ENCODE data around the gene P3H3.
"Not testable (repeated sequence)": the region's sequence is repeated elsewhere in the genome, so short reads cannot be mapped to it uniquely, and the experiment has no call there.

P3H3 gene

GRCh38 chr12:6869049-6870021, 41.1 kb downstream of the P3H3 start:
- Histone ChIP-seq H3K9me3 (no peaks in the 10 kb centered on the region), H3K4me3 (peak overlapping the region; percentile 94 to 100), H3K36me3 (peaks cover 14 to 41% (median 26%) of the 10 kb centered on the region in 3 donors), H3K27ac (peak overlapping the region; percentile 99 to 100), H3K27me3 (no peaks in the 10 kb centered on the region), H3K4me1 (peaks cover 0 to 56% (median 46%) of the 10 kb centered on the region in 4 donors)
- intact Hi-C loops (cut with DNase I; ENCODE audit: low total_unique reads), result loop anchor here (5.0 kb wide), 2 partner anchors 73 to 98 kb away; partner anchors contain the start of genes C12orf57 and RNU7-1
- DNase-seq, result peak; percentile 74 to 85
- peak; percentile 89 to 91 for TF ChIP-seq CTCF (IDR thresholded peaks at IDR 0.05)

DNA sequence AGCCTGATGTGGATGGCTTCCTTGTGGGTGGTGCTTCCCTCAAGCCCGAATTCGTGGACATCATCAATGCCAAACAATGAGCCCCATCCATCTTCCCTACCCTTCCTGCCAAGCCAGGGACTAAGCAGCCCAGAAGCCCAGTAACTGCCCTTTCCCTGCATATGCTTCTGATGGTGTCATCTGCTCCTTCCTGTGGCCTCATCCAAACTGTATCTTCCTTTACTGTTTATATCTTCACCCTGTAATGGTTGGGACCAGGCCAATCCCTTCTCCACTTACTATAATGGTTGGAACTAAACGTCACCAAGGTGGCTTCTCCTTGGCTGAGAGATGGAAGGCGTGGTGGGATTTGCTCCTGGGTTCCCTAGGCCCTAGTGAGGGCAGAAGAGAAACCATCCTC, 42.1 kb downstream of the P3H3 start:
- intact Hi-C loops (cut with DNase I; ENCODE audit: low total_unique reads); H3K4me3 ChIP-seq; H3K9me3 ChIP-seq; DNase-seq; H3K27me3 ChIP-seq: not testable (repeated sequence)
- H3K27ac ChIP-seq, result peak overlapping the region in 1 of 2 donors; percentile 100
- H3K4me1 ChIP-seq, result peaks cover 0 to 62% (median 46%) of the 10 kb centered on the region in 4 donors
- peaks cover 10 to 31% (median 21%) of the 10 kb centered on the region in 3 donors for H3K36me3 ChIP-seq

DNA sequence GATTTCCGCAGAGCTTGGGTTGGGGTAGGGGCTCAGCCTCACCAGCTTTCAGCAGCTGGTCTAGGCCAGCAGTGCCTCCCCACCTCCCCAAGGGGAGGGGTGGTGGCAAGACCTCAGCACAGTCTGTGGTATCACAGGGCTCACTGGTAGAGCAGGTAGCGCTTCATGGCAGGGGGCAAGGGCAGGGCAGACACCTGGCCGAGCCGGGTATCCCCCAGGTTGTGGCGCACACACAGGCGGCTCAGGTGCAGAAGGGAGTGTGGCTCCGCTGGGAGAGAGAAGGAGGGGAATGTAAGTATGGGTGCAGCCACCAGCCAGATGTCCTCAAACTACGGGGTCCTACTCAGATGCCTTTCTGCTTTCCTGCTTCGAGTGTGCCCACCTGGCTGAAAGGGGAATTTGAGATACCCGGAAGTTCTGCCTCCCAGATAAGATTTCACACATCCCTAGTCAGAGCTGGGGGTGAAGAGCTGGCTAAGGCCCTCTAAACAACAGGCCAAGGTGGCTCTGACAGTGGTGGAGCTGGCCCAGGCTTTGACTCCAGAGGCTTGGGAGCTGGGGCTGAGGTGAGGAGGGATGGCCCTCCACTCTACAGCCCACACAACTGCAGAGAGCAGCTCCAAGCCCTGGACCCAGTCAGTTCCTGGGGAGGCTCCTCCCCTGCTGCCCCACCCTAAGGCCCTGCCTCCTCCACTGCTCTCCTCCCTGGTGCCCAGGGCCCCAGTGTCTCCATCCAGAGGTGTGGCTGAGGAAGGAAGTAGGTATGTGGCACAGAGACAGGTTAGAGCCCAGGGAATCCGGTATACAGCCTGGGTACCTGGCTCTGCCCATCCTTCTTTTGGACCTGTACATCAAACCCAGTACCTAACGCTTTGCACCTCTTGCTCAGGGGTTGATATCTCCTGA, 43.1 kb downstream of the P3H3 start:
- Histone ChIP-seq H3K27me3 (no peaks in the 10 kb centered on the region), H3K4me1 (peaks cover 0 to 59% (median 44%) of the 10 kb centered on the region in 4 donors), H3K36me3 (peaks cover 10 to 28% (median 21%) of the 10 kb centered on the region in 3 donors), H3K27ac (peak overlapping the region; percentile 86 to 88), H3K4me3 (peak overlapping the region; percentile 73 to 76), H3K9me3 (no peaks in the 10 kb centered on the region)
- DNase-seq, result no peak
- intact Hi-C loops (cut with DNase I; ENCODE audit: low total_unique reads), result no loop called here
- TF ChIP-seq CTCF (IDR thresholded peaks at IDR 0.05), result no peak

DNA sequence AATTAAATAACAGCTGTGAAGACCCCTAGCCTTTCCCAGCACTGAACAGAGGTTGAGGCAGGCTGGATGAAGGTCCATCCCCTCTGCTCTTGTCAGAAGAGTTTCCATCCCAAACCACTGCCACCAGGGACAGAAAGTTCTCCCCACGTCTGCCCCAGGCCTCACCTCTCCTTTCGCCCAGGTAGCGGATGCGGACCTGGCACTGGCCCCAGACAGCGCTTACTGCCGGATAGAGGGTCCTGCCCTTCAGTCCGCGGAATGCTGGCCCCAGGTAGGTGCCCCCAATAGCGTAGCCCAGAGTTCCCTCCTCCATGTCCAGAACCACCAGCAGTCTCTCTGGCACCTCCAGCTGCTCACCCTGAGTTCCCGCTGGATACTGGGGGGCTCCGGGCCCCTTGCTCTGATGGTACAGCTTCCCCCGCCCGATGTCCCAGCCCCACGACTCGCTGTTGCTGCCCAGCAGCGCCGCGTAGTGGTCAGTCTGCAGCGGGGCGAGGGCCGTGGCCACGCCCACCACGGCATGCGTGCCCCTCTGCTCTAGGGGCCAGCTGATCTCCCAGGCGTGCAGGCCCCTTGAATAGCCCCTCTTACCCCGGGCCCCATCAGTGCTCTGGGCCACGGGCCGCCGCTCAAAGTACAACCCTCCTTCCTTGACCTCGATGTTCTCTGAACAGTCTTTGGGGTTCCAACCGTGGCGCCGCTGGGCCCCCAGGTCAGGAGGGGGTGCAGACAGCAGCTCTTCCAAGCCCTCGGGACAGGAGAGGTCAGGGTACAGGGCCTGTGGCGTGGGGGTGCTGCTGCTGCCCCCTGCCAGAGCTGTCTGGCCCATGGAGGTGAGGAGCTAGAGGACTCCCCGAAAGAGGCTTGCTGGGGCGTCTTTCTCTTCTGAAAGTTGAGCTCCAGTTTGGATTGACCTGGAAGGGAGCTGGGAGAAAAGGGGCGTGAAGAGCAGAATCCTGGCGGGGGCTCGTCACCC, 44.2 kb downstream of the P3H3 start:
- Histone ChIP-seq H3K9me3 (no peaks in the 10 kb centered on the region), H3K27ac (peak overlapping the region; percentile 86 to 88), H3K27me3 (no peaks in the 10 kb centered on the region), H3K4me1 (peaks cover 0 to 52% (median 38%) of the 10 kb centered on the region in 4 donors), H3K4me3 (peak overlapping the region; percentile 73 to 76), H3K36me3 (peaks cover 10 to 28% (median 21%) of the 10 kb centered on the region in 3 donors)
- peak; percentile 85 to 91 for DNase-seq
- intact Hi-C loops (cut with DNase I; ENCODE audit: low total_unique reads), result no loop called here
- TF ChIP-seq CTCF (IDR thresholded peaks at IDR 0.05), result peak; percentile 82 to 98

All from tibial artery (tissue), 4 donors.